Glomerular visceral epithelial cell (primary cell): ENCODE data around the gene BCL11B.

Experiments
- DNase-seq: peaks from one replicate; pipeline ENCODE4 v3.0.0-alpha.2; 2016; ENCODE audit errors: extremely low spot score

BCL11B gene

GRCh38 chr14:99159341-99160340 lies 112.4 kb downstream of the BCL11B start:
- DNase-seq, result no peak

GRCh38 chr14:99158646-99159165 lies 113.3 kb downstream of the BCL11B start:
- no peak for DNase-seq

- DNase-seq, result no peak
These were observed 113.8 kb downstream of the BCL11B start for GRCh38 chr14:99158150-99158549.

- no peak for DNase-seq
These were observed 114.3 kb downstream of the BCL11B start for GRCh38 chr14:99157676-99158075.

GRCh38 chr14:99157246-99157645 lies 114.8 kb downstream of the BCL11B start:
- no peak for DNase-seq

GRCh38 chr14:99156814-99157213 lies 115.2 kb downstream of the BCL11B start:
- no peak for DNase-seq

- DNase-seq, result no peak
These were observed 115.9 kb downstream of the BCL11B start for GRCh38 chr14:99156090-99156425.

GRCh38 chr14:99155173-99156089 lies 116.6 kb downstream of the BCL11B start:
- DNase-seq, result no peak

GRCh38 chr14:99150236-99150635 lies 121.8 kb downstream of the BCL11B start:
- no peak for DNase-seq

GRCh38 chr14:99148861-99149610 lies 123.0 kb downstream of the BCL11B start:
- no peak for DNase-seq

GRCh38 chr14:99148131-99148530 lies 123.9 kb downstream of the BCL11B start:
- DNase-seq, result no peak

GRCh38 chr14:99147366-99147740 lies 124.6 kb downstream of the BCL11B start:
- no peak for DNase-seq

- DNase-seq, result no peak
These were observed 125.2 kb downstream of the BCL11B start for GRCh38 chr14:99146616-99147365.

GRCh38 chr14:99145307-99145706 lies 126.7 kb downstream of the BCL11B start:
- DNase-seq, result no peak

GRCh38 chr14:99143793-99144192 lies 128.2 kb downstream of the BCL11B start:
- no peak for DNase-seq

GRCh38 chr14:99143126-99143525 lies 128.9 kb downstream of the BCL11B start:
- DNase-seq, result no peak

GRCh38 chr14:99141236-99141635 lies 130.8 kb downstream of the BCL11B start:
- DNase-seq, result no peak

- DNase-seq, result no peak
These were observed 132.8 kb downstream of the BCL11B start for GRCh38 chr14:99138999-99139865.

- no peak for DNase-seq
These were observed 134.0 kb downstream of the BCL11B start for GRCh38 chr14:99137913-99138571.
